Measurements from ENCODE around the gene ERMP1. TPM values are rescaled to one million over a fixed set of nuclear protein-coding genes. Genes with fewer than 3 reads are reported as not detected.
"Not testable (repeated sequence)": the region's sequence is repeated elsewhere in the genome, so short reads cannot be mapped to it uniquely, and the experiment has no call there.

The ERMP1 gene, protein sequence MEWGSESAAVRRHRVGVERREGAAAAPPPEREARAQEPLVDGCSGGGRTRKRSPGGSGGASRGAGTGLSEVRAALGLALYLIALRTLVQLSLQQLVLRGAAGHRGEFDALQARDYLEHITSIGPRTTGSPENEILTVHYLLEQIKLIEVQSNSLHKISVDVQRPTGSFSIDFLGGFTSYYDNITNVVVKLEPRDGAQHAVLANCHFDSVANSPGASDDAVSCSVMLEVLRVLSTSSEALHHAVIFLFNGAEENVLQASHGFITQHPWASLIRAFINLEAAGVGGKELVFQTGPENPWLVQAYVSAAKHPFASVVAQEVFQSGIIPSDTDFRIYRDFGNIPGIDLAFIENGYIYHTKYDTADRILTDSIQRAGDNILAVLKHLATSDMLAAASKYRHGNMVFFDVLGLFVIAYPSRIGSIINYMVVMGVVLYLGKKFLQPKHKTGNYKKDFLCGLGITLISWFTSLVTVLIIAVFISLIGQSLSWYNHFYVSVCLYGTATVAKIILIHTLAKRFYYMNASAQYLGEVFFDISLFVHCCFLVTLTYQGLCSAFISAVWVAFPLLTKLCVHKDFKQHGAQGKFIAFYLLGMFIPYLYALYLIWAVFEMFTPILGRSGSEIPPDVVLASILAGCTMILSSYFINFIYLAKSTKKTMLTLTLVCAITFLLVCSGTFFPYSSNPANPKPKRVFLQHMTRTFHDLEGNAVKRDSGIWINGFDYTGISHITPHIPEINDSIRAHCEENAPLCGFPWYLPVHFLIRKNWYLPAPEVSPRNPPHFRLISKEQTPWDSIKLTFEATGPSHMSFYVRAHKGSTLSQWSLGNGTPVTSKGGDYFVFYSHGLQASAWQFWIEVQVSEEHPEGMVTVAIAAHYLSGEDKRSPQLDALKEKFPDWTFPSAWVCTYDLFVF
- total RNA-seq (ENCODE audit: low replicate concordance) = 57.7 and 70.2 TPM in 2 replicates
- long read RNA-seq, partial matches to known transcripts = 13 of 26 reads
- long read RNA-seq, other reads (novel, unspliced or antisense) = 13 of 26 reads

DNA sequence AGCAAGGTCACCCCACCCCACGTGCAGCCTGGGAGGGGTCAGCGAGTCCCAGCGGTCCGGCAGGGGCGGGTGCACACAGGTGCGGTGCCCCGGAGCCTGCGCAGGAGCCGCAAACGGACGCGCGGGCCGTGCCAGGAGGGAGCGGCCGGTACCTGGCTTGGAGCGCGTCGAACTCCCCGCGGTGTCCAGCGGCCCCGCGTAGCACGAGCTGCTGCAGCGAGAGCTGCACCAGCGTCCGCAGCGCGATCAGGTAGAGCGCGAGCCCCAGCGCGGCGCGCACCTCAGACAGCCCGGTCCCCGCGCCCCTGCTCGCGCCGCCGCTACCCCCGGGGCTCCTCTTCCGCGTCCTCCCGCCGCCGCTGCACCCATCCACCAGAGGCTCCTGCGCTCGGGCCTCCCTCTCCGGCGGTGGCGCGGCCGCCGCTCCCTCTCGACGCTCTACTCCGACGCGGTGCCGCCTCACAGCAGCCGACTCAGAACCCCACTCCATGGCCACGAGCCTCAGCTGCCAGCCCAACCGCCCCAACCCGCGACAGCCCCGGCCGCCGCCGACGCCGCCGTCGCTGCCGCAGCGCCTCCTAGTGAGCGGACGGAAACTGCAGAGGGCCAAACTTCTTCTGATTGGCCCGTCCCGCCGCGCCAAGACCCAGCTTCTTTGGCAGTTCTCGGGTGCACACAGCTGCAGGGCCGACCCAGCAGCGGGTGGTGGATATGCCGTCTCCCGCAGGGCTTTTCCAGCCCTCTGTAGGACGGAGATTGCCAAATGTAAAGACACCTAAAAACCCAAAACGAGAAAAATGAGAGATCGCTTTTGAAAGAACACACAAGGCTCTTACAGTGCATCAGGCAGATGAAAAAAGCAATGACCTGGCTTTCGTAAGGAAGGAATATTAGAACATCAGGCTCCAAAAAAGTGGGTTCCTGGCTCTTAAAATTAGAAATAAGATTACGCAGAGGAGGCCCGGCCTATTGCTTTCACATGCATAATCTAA lies at the start of gene ERMP1:
TSS of gene ERMP1 (minus strand) at position 580 of the 992 bp plus-strand sequence. CDS start at position 490, 90 bp downstream.
- Mint-ChIP-seq H3K27me3 (no peaks in the 10 kb centered on the region), H3K36me3 (peaks cover 7% of the 10 kb centered on the region)

DNA sequence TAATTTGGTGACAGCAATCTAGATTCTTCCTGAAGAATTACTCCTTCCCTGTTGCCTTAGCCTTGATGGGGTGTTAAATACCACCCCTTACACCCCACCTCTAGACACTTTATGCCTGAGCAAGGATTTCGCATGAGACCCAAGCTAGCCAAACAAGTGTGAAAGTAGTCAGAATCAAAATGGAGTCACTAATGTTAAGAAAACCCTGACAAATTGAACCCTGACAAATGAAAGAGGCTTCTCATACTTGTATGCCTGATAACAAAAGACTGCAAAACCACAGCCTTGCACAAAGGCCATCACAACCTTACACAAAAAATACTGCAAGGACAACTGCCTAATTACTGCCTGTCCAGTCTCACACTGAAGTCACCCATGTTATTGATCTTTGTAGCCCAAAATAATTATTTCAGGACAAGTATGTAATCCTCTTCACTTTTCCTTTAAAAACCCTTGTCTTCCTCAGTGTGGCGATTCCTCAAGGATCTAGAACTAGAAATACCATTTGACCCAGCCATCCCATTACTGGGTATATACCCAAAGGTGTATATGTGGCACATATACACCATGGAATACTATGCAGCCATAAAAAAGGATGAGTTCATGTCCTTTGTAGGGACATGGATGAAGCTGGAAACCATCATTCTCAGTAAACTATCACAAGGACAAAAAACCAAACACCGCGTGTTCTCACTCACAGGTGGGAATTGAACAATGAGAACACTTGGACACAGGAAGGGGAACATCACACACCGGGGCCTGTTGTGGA lies 49.5 kb upstream of the ERMP1 start:
- peaks cover 13% of the 10 kb centered on the region for H3K4me1 Mint-ChIP-seq (ENCODE audit: unreplicated experiment)
- H3K9me3 Mint-ChIP-seq; DNase-seq (ENCODE audit: extremely low spot score, unreplicated experiment); H3K27ac Mint-ChIP-seq; H3K27me3 Mint-ChIP-seq; H3K4me3 Mint-ChIP-seq; H3K36me3 Mint-ChIP-seq: not testable (repeated sequence)

More for the DNA sequence above, at the start of gene ERMP1:
- Mint-ChIP-seq H3K4me3 (peak within 1 kb of the TSS; percentile 94), H3K9me3 (no peaks in the 10 kb centered on the region), H3K27ac (peak within 1 kb of the TSS; percentile 88), H3K4me1 (ENCODE audit: unreplicated experiment) (peaks cover 12% of the 10 kb centered on the region)
- TF ChIP-seq, protein P1, sequence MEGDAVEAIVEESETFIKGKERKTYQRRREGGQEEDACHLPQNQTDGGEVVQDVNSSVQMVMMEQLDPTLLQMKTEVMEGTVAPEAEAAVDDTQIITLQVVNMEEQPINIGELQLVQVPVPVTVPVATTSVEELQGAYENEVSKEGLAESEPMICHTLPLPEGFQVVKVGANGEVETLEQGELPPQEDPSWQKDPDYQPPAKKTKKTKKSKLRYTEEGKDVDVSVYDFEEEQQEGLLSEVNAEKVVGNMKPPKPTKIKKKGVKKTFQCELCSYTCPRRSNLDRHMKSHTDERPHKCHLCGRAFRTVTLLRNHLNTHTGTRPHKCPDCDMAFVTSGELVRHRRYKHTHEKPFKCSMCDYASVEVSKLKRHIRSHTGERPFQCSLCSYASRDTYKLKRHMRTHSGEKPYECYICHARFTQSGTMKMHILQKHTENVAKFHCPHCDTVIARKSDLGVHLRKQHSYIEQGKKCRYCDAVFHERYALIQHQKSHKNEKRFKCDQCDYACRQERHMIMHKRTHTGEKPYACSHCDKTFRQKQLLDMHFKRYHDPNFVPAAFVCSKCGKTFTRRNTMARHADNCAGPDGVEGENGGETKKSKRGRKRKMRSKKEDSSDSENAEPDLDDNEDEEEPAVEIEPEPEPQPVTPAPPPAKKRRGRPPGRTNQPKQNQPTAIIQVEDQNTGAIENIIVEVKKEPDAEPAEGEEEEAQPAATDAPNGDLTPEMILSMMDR (conservative IDR thresholded peaks at IDR 0.05) = peak; percentile 96
- DNase-seq (ENCODE audit: extremely low spot score, unreplicated experiment) = peak; percentile 91

DNA sequence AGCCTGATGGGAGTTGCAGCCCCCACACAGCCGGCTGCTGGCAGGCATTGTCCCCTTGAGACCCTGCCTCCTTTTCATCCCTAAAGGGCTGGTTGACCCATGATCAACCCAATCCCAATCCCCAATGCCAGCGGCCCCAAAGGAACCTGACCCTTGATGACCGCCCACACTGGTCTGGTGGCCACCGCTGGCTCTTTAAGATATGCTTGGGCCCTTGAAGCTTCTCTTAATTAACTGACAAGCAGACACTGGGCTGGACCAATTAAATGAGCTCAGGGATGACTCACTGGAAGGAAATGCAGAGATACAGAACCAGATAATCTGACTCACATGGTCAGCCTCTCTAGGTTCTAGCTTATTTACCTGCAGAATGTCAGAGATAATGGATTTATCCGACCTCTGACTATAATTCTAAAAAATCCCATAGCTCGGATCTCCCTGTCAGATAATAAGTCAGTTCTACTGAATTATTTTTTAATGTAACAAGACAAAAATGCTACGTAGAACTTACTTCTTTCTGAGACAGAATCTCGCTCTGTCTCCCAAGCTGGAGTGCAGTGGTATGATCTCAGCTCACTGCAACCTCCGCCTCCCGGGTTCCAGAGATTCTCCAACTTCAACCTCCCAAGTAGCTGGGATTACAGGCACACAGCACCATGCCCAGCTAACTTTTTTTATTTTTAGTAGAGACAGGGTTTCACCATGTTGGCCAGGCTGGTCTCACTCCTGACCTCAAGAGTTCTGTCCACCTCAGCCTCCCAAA lies 46.7 kb upstream of the ERMP1 start:
- TF ChIP-seq, protein P1 (conservative IDR thresholded peaks at IDR 0.05) = no peak
- Mint-ChIP-seq H3K27ac (peak overlapping the region; percentile 43), H3K9me3 (peaks cover 6% of the 10 kb centered on the region), H3K36me3 (no peaks in the 10 kb centered on the region), H3K4me3 (no peak overlapping the region), H3K4me1 (ENCODE audit: unreplicated experiment) (peaks cover 13% of the 10 kb centered on the region), H3K27me3 (no peaks in the 10 kb centered on the region)
- DNase-seq (ENCODE audit: extremely low spot score, unreplicated experiment) = no peak

DNA sequence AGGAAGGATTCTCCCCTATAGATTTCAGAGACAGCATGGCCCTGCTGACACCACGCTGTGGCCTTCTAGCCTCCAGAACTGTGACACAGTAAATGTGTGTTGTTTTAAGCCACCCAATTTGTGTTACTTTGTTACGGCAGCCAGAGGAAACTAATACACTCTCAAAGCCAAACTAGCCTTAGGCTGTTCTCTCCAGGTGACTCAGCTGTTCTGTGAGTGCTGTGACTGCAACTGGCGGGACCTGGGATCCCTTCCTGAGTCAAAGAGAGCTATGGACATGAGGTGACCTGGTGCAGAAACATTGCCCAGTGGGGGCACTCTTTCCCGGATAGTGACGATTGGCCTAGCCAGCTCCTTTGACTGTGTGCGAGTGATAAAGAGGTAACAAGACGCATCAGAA lies 43.8 kb upstream of the ERMP1 start:
- Mint-ChIP-seq H3K9me3 (peaks cover 6% of the 10 kb centered on the region), H3K36me3 (no peaks in the 10 kb centered on the region), H3K4me1 (ENCODE audit: unreplicated experiment) (peaks cover 6% of the 10 kb centered on the region), H3K27ac (no peak overlapping the region), H3K27me3 (no peaks in the 10 kb centered on the region), H3K4me3 (no peak overlapping the region)
- TF ChIP-seq, protein P1 (conservative IDR thresholded peaks at IDR 0.05) = no peak
- no peak for DNase-seq (ENCODE audit: extremely low spot score, unreplicated experiment)

DNA sequence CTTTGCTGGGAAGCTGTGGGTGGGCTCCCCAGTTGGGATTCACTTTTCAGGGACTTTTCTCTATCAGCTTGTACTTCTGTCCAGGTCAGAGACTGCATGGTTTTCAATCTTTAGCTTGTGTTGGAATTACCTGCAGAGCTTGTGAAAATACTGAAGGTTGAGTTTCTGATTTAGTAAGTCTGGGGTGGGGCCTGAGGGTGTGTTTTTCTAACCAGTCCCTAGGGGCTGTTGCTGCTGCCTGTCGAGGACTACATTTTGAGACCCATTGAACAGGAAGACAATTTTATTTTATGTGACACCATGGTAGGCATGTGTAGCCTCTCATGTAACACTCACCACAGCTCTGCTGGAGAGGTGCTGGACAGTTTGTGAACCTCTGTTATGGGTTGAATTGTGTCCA lies 43.1 kb upstream of the ERMP1 start:
- Mint-ChIP-seq H3K27ac (peak overlapping the region; percentile 71), H3K9me3 (peaks cover 6% of the 10 kb centered on the region), H3K27me3 (no peaks in the 10 kb centered on the region), H3K36me3 (no peaks in the 10 kb centered on the region), H3K4me1 (ENCODE audit: unreplicated experiment) (peaks cover 6% of the 10 kb centered on the region), H3K4me3 (no peak overlapping the region)
- TF ChIP-seq, protein P1 (conservative IDR thresholded peaks at IDR 0.05) = no peak
- no peak for DNase-seq (ENCODE audit: extremely low spot score, unreplicated experiment)

Measured in type B pancreatic cell (in vitro differentiated cells).